ENCODE measurements around the gene SGCB. TPM values are rescaled to one million over a fixed set of nuclear protein-coding genes. Genes with fewer than 3 reads are reported as not detected.

SGCB gene
- total and polyA plus RNA-seq, 3 donors from 2014 or later, result 32.8 to 52.2 (median 35.7) TPM

- Histone ChIP-seq H3K27ac (no peak overlapping the region), H3K9me3 (no peaks in the 10 kb centered on the region), H3K27me3 (no peaks in the 10 kb centered on the region), H3K4me3 (no peak overlapping the region), H3K4me1 (no peaks in the 10 kb centered on the region), H3K36me3 (ENCODE audit: low read depth, missing control alignments) (no peaks in the 10 kb centered on the region)
- intact Hi-C loops (cut with DNase I; ENCODE audit: low total_unique reads), result no loop called here
- TF ChIP-seq CTCF (IDR thresholded peaks at IDR 0.05) (no peak), POLR2A (IDR thresholded peaks at IDR 0.05) (no peak)
- no peak for DNase-seq
Observed at GRCh38 chr4:52004414-52004813, 33.7 kb downstream of the SGCB start.

- no peaks in the 10 kb centered on the region for H3K36me3 ChIP-seq (ENCODE audit: low read depth, missing control alignments)
- no peak for DNase-seq
- no peak overlapping the region for H3K4me3 ChIP-seq
- H3K9me3 ChIP-seq, result no peaks in the 10 kb centered on the region
- intact Hi-C loops (cut with DNase I; ENCODE audit: low total_unique reads), result no loop called here
- no peaks in the 10 kb centered on the region for H3K27me3 ChIP-seq
- H3K27ac ChIP-seq, result no peak overlapping the region
- TF ChIP-seq POLR2A (IDR thresholded peaks at IDR 0.05) (no peak), CTCF (IDR thresholded peaks at IDR 0.05) (no peak)
- 78 to 83% methylated on average over 2 of the region's 2 CpGs for WGBS, 2 donors
- no peaks in the 10 kb centered on the region for H3K4me1 ChIP-seq
Observed at GRCh38 chr4:52001616-52002015, 36.5 kb downstream of the SGCB start.

- no peak for DNase-seq
- Histone ChIP-seq H3K27me3 (no peaks in the 10 kb centered on the region), H3K9me3 (no peaks in the 10 kb centered on the region), H3K27ac (no peak overlapping the region), H3K4me1 (no peaks in the 10 kb centered on the region), H3K36me3 (ENCODE audit: low read depth, missing control alignments) (no peaks in the 10 kb centered on the region), H3K4me3 (no peak overlapping the region)
- TF ChIP-seq CTCF (IDR thresholded peaks at IDR 0.05) (no peak), POLR2A (IDR thresholded peaks at IDR 0.05) (no peak)
- WGBS, 2 donors, result 91% methylated on average over 5 of the region's 5 CpGs
- intact Hi-C loops (cut with DNase I; ENCODE audit: low total_unique reads), result no loop called here
Observed at GRCh38 chr4:51999250-51999649, 38.8 kb downstream of the SGCB start.

- TF ChIP-seq POLR2A (IDR thresholded peaks at IDR 0.05) (no peak), CTCF (IDR thresholded peaks at IDR 0.05) (no peak)
- no peak for DNase-seq
Observed at GRCh38 chr4:51998837-51999236, 39.3 kb downstream of the SGCB start.

GRCh38 chr4:51997647-51998046 is 40.5 kb downstream of the SGCB start:
- H3K9me3 ChIP-seq, result no peaks in the 10 kb centered on the region
- H3K27ac ChIP-seq, result no peak overlapping the region
- no peak overlapping the region for H3K4me3 ChIP-seq
- H3K36me3 ChIP-seq (ENCODE audit: low read depth, missing control alignments), result no peaks in the 10 kb centered on the region
- no peaks in the 10 kb centered on the region for H3K4me1 ChIP-seq
- TF ChIP-seq POLR2A (IDR thresholded peaks at IDR 0.05) (no peak), CTCF (IDR thresholded peaks at IDR 0.05) (no peak)
- H3K27me3 ChIP-seq, result no peaks in the 10 kb centered on the region
- DNase-seq, result no peak
- intact Hi-C loops (cut with DNase I; ENCODE audit: low total_unique reads), result no loop called here

More at GRCh38 chr4:51998837-51999236, 39.3 kb downstream of the SGCB start:
- Histone ChIP-seq H3K4me1 (no peaks in the 10 kb centered on the region), H3K4me3 (no peak overlapping the region), H3K36me3 (ENCODE audit: low read depth, missing control alignments) (no peaks in the 10 kb centered on the region), H3K27me3 (no peaks in the 10 kb centered on the region), H3K9me3 (no peaks in the 10 kb centered on the region), H3K27ac (no peak overlapping the region)
- intact Hi-C loops (cut with DNase I; ENCODE audit: low total_unique reads), result no loop called here

Measured in testis (tissue), 3 donors.